ENCODE data around the gene DNHD1.

The DNHD1 gene

DNA sequence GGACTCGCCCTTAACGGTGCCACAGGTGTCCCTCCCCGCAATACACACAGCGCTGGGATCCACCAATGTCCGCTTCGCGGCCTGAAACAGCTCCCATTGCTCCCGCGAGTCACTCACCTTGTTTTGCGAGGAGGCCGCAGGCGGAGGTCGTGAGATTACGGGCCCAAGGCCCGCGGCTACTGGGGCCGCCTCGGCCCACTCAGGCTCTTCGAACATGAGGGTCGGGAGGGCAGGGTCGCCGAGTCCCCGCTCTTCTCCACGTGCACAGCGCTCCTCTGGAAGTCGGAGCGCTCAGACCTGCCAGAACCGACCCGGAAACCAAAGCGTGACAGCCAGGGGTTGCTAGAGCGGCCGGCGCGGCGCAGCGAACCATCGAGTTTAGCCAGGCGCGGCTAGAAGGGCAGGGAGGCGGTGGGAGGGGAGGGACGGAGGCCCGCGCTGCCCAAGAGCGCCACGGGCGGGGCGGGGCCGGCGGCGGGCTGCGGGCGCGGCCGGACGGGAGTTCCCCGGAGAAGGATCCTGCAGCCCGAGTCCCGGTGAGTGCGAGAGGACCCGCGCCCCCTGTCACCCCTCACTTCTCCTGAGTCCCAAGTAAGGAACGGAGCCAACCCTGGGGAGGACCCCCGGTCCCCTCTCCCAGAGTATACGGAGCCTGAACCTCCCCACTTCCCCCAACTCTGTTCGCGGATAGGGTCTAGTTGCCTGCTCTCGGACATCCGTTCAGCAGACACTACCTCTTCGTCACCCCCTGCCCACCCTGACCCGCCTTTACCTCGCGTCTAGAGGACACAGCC lies 106.4 kb downstream of the DNHD1 start, which contains the start of the genes ILK and RRP8:
TSS of gene ILK (plus strand) at position 488 of the 794 bp plus-strand sequence. CDS start 498 bp downstream, outside the sequence.
TSS of gene RRP8 (minus strand) at position 330 of the 794 bp plus-strand sequence. CDS start at position 216, 114 bp downstream.
- H4K20me1 ChIP-seq (ENCODE audit: insufficient read depth, low read length, poor library complexity, severe bottlenecking), result peaks cover 54% of the 10 kb centered on the region
- peaks cover 79% of the 10 kb centered on the region for H3K4me1 ChIP-seq (ENCODE audit: insufficient read depth, low read length, poor library complexity, severe bottlenecking)
- peak within 1 kb of the TSS; percentile 99 for H3K4me3 ChIP-seq (ENCODE audit: low read length, poor library complexity, severe bottlenecking)
- peaks cover 98% of the 10 kb centered on the region for H3K79me2 ChIP-seq (ENCODE audit: insufficient read depth, low read length)
- 0 out of 2 replicates have a peak, but pooled peaks cover 10% of the 10 kb centered on the region for H3F3A ChIP-seq (ENCODE audit: low read depth)
- no peaks in the 10 kb centered on the region for H3K9me2 ChIP-seq (replicated peaks; ENCODE audit: low read depth, low read length)
- H2AFZ ChIP-seq (ENCODE audit: low read length), result peak within 1 kb of the TSS; percentile 87
- no peaks in the 10 kb centered on the region for H3K9me3 ChIP-seq (ENCODE audit: insufficient read depth, low read depth, low read length)
- H3K27me3 ChIP-seq (ENCODE audit: insufficient read depth, low read length, poor library complexity, severe bottlenecking), result no peaks in the 10 kb centered on the region
- H3K36me3 ChIP-seq (ENCODE audit: insufficient read depth, low read length), result peaks cover 29% of the 10 kb centered on the region; the same call in 1 of the 2 replicates
- TF ChIP-seq, protein P1, sequence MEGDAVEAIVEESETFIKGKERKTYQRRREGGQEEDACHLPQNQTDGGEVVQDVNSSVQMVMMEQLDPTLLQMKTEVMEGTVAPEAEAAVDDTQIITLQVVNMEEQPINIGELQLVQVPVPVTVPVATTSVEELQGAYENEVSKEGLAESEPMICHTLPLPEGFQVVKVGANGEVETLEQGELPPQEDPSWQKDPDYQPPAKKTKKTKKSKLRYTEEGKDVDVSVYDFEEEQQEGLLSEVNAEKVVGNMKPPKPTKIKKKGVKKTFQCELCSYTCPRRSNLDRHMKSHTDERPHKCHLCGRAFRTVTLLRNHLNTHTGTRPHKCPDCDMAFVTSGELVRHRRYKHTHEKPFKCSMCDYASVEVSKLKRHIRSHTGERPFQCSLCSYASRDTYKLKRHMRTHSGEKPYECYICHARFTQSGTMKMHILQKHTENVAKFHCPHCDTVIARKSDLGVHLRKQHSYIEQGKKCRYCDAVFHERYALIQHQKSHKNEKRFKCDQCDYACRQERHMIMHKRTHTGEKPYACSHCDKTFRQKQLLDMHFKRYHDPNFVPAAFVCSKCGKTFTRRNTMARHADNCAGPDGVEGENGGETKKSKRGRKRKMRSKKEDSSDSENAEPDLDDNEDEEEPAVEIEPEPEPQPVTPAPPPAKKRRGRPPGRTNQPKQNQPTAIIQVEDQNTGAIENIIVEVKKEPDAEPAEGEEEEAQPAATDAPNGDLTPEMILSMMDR (conservative IDR thresholded peaks at IDR 0.05; ENCODE audit: low read length), result no peak
- TF ChIP-seq EZH2phosphoT487 (IDR thresholded peaks at IDR 0.05; ENCODE audit: borderline replicate concordance), result no peak
- H3K9ac ChIP-seq (ENCODE audit: low read depth, low read length, poor library complexity, severe bottlenecking), result peak within 1 kb of the TSS; percentile 97
- peak within 1 kb of the TSS; percentile 97 for H3K4me2 ChIP-seq (ENCODE audit: low read depth, low read length, poor library complexity, severe bottlenecking)

DNA sequence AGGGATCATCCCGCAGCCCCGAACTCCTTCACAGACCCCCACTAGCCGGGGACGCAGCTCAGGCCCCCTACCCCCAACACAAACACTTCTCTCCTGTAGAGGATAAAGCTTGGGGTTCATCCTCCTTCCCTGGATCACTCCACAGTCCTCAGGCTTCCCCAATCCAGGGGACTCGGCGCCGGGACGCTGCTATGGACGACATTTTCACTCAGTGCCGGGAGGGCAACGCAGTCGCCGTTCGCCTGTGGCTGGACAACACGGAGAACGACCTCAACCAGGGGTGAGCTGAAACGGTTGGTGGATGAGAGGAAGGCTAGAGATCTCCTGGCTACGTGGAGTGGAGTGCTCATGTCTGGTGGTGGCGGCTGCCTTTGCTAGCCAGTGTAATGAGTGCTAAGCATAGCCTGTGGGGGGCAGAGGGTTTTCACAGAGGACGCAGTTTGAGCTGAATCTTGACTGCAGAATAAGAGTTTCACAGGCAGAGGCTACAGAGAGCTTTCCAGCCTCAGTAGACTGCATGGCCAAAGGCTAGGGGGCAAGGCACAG lies 107.1 kb downstream of the DNHD1 start:
- Histone ChIP-seq H3F3A (ENCODE audit: low read depth) (0 out of 2 replicates have a peak, but pooled peaks cover 10% of the 10 kb centered on the region), H4K20me1 (ENCODE audit: insufficient read depth, low read length, poor library complexity, severe bottlenecking) (peaks cover 52% of the 10 kb centered on the region), H3K9me3 (ENCODE audit: insufficient read depth, low read depth, low read length) (no peaks in the 10 kb centered on the region), H3K4me1 (ENCODE audit: insufficient read depth, low read length, poor library complexity, severe bottlenecking) (peaks cover 72% of the 10 kb centered on the region), H3K27me3 (ENCODE audit: insufficient read depth, low read length, poor library complexity, severe bottlenecking) (no peaks in the 10 kb centered on the region), H3K9ac (ENCODE audit: low read depth, low read length, poor library complexity, severe bottlenecking) (peak overlapping the region; percentile 97), H3K9me2 (replicated peaks; ENCODE audit: low read depth, low read length) (no peaks in the 10 kb centered on the region), H2AFZ (ENCODE audit: low read length) (peak overlapping the region; percentile 87), H3K4me2 (ENCODE audit: low read depth, low read length, poor library complexity, severe bottlenecking) (peak overlapping the region; percentile 85), H3K36me3 (ENCODE audit: insufficient read depth, low read length) (peaks cover 32% of the 10 kb centered on the region; the same call in 1 of the 2 replicates), H3K79me2 (ENCODE audit: insufficient read depth, low read length) (peaks cover 98% of the 10 kb centered on the region), H3K4me3 (ENCODE audit: low read length, poor library complexity, severe bottlenecking) (peak overlapping the region; percentile 99)
- TF ChIP-seq EZH2phosphoT487 (IDR thresholded peaks at IDR 0.05; ENCODE audit: borderline replicate concordance), result no peak
- TF ChIP-seq, protein P1 (conservative IDR thresholded peaks at IDR 0.05; ENCODE audit: low read length), result peak; percentile 43

DNA sequence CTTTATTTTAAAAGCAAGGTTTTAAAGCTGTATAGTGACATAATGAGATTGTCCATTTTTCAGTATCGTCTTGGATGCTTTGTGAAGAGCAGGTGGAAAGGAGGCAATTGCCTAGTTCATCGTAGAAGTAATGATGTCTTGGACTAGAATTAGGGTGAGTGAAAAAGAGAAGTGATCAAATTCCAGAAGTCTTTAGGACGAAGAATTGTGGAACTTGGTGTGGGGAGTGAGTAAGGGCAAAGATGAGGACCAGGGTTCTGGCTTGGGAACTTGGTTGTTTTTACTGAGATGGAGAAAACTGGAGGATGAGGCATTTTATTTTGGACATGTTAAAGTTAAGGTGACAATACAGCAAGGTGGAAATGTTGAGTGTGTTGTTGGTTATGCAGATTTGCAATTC lies 107.7 kb downstream of the DNHD1 start:
- 0 out of 2 replicates have a peak, but pooled peaks cover 10% of the 10 kb centered on the region for H3F3A ChIP-seq (ENCODE audit: low read depth)
- peak overlapping the region; percentile 99 for H3K4me3 ChIP-seq (ENCODE audit: low read length, poor library complexity, severe bottlenecking)
- no peaks in the 10 kb centered on the region for H3K9me3 ChIP-seq (ENCODE audit: insufficient read depth, low read depth, low read length)
- H3K36me3 ChIP-seq (ENCODE audit: insufficient read depth, low read length), result peaks cover 32% of the 10 kb centered on the region; the same call in 1 of the 2 replicates
- H3K79me2 ChIP-seq (ENCODE audit: insufficient read depth, low read length), result peaks cover 98% of the 10 kb centered on the region
- H2AFZ ChIP-seq (ENCODE audit: low read length), result no peak overlapping the region
- peak overlapping the region; percentile 97 for H3K9ac ChIP-seq (ENCODE audit: low read depth, low read length, poor library complexity, severe bottlenecking)
- no peak for TF ChIP-seq EZH2phosphoT487 (IDR thresholded peaks at IDR 0.05; ENCODE audit: borderline replicate concordance)
- TF ChIP-seq, protein P1 (conservative IDR thresholded peaks at IDR 0.05; ENCODE audit: low read length), result no peak
- peaks cover 66% of the 10 kb centered on the region for H3K4me1 ChIP-seq (ENCODE audit: insufficient read depth, low read length, poor library complexity, severe bottlenecking)
- peak overlapping the region; percentile 85 for H3K4me2 ChIP-seq (ENCODE audit: low read depth, low read length, poor library complexity, severe bottlenecking)
- H3K9me2 ChIP-seq (replicated peaks; ENCODE audit: low read depth, low read length), result no peaks in the 10 kb centered on the region
- H4K20me1 ChIP-seq (ENCODE audit: insufficient read depth, low read length, poor library complexity, severe bottlenecking), result peaks cover 47% of the 10 kb centered on the region
- no peaks in the 10 kb centered on the region for H3K27me3 ChIP-seq (ENCODE audit: insufficient read depth, low read length, poor library complexity, severe bottlenecking)

Data from Loucy (cell line).